Measurements from ENCODE around the gene CARD18.
"Not testable (repeated sequence)": the region's sequence is repeated elsewhere in the genome, so short reads cannot be mapped to it uniquely, and the experiment has no call there.

The CARD18 gene

DNA sequence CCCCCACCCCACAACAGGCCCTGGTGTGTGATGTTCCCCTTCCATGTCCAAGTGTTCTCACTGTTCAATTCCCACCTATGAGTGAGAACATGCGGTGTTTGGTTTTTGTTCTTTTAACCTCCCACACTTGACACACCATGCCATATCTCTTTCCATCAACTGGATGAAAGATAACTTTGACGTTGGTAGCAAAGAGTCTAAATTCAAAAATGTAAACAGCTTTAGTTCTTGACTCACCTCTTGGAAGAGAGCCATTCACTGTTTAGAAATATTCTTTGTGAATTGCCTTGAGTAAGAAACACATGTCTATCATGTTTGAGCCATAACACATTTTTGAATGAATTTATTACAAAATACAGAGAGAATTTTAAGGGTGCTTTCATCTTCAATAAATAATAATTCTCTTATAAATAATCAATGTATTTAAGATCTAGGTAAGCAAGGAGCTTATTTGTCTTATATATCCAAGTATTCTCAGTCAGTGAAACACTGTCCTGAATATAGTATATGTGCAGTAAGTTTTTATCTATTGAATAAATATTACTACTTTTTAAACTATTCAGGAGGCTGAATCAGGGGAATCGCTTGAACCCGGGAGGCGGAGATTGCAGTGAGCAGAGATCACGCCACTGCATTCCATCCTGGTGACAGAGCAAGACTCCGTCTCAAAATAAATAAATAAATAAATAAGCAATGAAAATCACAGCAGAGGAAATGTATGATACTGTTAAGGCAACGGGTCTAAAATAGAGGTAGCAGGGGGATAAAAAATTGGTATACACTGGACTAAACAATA lies 6.7 kb downstream of the CARD18 start:
- DNase-seq, result no peak

DNA sequence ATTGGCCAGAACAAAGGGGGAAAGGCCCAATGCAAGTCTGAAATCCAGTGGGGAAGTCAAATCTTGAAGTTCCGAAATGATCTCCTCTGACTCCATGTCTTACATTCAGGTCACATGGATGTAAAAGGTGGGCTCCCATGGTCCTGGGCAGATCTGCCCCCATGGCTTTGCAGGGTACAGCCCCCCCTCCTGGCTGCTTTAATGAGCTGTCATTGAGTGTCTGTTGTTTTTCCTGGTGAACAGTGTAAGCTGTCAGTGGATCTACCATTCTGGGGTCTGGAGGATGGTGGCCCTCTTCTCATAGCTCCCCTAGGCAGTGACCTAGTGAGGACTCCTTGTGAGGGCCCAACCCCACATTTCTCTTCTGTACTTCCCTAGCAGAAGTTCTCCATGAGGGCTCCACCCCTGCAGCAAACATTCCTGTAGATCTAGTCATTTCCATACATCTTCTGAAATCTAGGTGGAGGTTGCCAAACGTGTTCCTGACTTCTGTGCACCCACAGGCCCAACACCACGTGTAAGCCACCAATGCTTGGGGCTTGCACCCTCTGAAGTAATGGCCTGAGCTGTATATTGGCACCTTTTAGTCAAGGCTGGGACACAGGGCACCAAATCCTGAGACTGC lies 9.3 kb downstream of the CARD18 start:
- DNase-seq, result no peak

DNA sequence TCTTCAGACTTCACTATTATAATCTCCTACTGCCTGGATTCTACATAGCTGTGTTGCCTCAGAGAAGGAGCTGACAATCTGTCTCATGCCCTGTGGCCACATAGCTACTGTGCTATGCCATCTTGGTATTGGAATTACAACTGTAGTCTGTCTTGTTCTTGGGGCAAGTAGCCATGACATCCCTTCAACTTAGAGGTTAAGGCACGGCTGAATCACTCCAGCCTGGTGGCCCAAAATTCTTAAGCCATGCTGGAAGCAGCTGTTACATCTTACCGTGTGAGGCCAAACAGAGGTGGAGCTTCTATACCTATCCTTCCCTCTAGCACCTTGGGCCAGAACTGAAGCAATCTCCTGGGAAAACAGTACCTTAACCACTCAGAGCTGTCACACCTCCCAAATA lies 14.8 kb downstream of the CARD18 start:
- no peak for DNase-seq

DNA sequence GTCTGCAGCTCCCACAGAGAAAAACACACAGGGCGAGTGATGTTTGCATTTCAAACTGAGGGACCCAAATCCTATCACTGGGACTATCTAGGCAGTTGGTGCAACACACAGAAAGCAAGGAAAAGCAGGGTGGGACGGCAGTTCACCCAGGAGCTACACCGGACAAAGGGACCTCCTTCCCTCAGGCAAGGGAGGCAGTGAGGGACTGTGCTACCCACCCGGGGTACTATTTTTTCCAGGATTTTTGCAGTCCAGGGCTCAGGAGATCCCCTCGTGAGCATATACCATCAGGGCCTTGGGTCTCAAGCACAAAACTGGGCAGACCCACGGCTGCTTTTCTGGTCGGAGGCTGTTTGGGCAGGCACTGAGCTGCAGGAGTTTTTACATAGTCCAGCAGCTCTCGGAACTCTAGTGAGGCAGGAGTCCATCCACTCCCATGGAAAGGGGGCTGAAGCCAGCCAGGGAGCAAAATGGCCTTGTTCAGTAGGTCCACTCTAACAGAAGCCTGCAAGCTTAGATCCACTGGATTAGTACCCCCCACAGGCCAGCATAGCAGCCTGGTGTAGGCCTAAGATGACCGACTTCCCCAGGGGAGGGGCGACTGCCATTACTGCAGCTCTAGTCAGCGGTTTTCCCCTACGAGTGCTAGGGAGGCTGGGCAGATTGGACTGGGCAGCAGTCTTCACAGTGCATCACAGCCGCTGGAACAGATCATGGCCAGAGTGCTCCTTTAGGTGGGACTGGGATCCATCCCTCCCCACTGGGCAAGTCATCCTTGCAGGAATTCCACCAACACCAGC lies 28.2 kb downstream of the CARD18 start:
- DNase-seq, result no peak

DNA sequence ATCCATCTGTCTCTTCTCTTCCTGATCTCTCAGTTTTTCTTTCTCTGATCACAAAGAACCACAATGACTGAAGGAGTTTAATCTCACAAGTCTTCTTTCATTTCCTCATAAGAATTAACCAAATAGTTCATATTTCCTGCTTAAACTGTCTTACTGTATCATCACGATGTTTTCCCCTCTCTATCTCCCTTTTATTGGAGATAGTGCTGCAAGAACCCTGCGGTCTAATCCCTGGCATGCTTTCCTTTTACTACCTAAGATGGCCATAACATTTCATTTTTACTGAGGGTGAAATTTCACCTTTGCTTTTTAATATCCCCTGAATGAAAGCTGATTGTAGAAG lies 28.9 kb downstream of the CARD18 start:
- DNase-seq, result no peak

DNA sequence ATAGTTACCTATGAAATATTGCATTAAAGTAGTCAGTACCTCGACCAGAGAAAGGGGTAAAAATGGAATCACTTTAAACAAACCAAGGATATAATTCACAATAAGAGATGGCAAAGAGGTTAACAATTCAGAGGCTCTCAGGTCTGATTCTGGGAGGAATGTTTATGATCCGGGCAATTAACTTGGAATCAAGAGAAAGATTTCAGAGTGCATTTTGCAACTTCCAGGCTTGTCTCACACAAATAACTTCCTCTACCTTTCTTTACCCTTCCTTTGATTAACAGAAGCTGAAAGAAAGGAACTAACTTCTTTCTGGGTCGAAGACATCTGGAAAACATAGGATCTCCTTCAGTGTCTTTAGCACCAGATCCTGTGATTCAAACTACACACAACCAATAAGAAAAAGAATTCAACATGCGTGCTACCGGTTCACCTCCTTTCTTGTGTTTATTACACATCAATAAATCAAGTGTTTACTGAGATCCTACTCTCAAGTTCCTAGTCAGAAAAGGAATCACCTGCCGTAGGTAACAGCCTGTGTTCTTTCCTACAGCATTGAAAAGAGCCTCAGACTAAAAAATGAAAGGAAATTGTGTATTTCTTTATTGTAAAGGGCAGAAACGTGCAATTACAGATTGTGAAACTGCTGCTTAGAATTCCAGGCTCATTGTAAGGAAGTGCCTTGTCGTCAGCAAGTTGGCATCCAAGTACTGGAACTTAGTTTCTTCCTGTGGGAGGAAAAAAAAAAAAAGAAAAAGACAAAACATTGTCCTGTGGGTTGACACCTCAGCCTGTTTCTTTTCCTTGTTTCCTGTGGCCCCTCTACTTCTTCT lies 29.5 kb downstream of the CARD18 start:
- DNase-seq, result no peak

DNA sequence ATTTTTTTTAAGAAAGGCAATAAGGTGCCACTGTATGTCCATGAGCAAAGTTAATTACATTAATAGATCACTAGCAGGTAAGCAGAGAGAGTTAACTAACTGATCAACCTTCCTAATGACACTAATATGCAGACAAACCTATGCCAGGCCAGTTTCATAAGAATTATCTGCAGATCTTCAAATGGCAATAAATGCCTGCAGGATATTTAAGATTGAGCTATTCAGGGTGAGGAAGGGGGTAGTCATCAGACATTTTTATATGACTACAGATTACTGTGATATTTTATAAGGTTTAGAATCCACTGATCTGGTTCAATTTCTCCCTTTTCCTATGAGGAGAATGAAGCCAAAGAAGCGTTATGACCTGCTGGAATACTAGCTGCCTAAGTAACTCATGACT lies 30.2 kb downstream of the CARD18 start:
- DNase-seq, result no peak

DNA sequence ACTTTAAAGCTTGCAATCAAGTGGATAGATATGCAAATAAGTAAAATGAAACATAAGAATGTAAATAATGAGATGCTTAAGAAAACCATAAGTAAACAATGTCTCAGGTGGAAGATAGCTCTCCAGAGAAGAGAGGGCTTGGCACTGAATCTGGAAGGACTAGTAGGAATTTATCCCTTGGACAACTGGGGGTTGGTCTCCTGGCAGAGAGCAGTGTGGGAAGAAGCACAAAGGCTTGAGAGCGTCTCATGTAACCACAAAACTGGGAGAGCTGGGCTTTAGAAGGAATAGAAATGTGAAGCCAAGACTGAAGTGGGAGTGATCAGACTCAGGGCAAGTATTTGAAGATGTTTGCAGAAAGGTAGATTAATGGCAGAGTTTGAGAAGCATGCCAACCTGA lies 31.3 kb downstream of the CARD18 start:
- DNase-seq, result no peak

DNA sequence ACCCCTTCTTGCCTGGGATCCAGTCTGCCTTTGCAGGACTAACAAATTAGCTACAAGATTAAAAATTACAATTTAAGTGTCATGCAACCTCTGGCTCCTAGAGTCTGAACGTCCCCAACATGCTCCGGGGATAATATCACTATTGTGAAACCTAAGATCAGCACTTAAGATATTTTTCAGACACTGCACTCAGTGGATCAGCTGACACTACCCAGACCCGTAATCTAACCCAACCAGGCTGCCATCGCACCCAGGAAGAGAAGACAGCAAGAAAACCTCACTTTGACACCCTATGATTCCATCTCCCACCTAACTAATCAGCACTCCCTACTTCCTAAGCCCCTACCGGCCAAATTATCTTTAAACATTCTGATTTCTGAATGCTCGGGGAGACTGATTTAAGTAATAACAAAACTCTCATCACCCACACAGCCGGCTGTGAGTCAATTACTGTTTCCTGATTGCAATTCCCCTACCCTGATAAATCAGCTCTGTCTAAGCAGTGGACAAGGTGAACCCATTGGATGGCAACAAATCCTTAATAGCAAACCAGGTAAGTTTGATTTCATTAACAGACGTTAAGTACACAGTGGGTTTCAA lies 32.2 kb downstream of the CARD18 start:
- not testable (repeated sequence) for DNase-seq

DNA sequence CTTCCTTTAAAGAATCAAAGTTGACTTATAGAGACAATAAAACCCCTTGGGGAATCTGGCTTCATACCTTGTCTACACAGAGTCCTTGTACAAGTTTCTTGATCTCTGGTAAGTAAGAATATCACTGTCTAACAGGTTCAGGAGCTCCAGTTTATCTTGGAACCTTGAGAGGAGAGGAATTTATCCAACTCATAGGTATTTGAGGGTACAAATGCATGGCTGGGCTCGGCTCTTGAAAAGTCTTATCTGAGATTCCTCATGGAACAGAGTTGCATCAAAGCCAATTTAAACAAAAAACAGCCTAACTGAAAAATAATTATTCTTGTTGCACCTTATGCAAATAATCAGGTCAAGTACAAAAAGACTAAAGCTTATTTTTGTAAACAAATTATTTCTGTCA lies 33.4 kb downstream of the CARD18 start:
- DNase-seq, result no peak

DNA sequence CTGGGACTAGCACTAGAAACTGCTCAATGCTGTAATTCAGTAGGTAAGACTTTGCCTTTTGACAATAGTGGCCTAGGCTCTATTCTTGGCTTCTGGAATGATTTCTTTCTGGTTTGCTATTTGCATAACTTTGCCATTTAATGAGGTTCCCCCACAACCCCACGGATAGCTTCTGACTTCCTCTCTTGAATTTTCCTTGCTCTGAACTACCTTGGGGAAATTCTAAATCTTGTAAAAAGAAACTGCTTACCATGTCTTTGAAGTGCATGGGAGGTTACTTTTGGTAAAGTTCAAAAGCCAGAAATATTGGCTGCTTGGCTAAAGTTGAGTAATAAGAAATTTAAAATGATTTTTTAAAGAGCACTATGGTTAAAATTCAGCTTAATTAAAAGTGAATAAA lies 35.3 kb downstream of the CARD18 start:
- no peak for DNase-seq

DNA sequence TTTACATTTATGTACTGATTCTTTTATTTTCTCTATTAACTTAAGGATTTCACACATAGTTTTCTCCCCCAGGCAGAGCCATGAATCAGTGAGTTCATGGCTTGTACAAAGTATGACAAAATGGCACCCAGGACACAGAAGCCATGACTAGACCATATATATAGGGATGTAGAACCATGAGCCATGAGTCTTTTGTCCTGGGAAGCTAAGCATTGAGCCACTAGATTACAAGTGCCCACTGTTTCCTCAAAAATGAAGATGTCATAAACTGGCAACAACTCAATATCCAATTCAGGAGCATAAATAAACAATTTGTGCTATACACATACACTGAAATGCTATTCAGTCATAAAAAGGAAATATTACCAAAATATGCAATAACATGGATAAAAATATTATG lies 36.2 kb downstream of the CARD18 start:
- no peak for DNase-seq

DNA sequence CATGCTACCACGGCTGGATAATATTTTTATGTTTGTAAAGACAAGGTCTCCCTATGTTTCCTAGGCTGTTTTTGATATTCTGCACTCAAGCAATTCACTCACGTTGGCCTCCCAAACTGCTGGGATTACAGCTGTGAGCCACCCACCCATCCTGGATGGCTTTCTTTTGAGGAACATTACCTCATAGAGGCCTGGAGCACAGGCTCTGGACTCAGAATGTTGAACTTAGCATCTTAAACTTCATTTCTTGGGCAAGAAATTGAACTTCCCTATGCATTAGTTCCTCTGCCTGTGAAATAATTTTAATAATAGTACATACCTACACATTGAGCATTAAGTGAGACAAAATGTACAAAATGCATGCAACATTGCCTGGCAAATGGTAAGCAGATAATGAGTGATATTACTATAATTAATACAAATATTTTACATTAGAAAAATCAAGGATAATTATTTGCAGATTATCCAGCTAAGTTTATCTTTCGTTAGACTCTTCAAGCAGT lies 37.4 kb downstream of the CARD18 start:
- not testable (repeated sequence) for DNase-seq

DNA sequence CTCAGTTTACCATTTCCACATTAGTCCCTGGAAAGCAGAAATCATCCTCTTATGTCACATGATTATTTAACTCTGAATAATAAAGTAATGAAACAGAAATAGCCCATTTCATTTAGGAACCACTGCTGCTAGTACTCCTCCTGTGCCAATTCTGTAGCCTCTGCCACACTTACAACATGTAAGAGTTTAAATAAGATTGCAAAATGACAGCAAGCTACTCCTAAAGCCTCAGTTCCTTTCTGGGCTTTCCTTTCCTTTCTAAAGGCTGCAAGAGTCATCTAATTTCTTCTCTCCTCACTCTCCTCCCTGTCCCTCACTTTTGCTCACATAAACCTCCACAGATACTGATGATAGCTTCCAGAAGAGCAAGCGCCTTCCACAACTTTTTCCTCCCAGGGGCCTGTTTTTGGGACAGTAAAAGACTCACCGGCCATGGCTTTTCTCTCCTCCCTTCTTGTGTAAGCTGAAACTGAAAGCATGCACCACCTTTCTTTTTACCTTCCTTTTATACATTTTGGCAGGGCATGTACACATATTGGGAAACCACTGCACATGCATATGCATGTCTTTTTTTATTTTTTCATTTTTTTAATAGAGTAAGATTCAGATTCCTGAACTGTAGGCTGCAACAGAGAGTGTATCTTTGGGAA lies 38.5 kb downstream of the CARD18 start:
- no peak for DNase-seq

DNA sequence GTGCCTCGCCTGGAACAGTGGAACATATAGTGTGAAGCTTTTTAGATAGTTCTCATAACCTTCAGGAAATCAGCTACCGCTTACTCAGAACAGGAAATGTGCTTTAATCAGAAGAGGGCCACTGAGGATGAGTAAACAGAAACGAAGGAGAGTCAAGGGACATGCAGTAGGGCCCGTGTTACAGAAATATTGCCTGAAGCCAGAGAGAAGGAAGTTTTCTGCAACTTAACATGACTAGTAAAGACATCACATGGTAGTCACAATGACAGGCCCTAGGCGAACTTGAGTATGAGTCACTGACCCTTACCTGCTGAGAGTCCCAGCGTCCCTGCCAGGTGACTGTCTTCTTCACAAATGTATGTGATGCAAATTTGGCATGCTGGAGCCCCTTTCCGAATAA lies 39.4 kb downstream of the CARD18 start:
- no peak for DNase-seq

DNA sequence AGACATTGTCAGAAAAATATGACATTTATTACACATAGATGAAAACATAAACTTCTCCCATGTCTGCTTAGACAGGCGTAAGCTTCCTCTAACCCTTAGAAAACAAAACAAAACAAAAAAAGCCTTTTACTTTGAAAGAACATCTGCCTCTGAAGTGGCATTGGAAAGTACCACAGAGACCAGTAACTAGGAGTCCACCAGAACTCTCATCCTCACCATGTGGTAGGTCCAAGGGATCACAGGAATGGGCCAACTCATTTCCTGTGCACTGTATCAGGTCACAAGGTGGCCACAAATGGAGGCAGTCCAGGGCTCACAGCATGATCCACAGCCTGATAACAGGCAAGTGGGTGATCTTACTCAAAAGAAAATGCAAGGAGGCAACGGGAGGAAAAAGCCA lies 40.0 kb downstream of the CARD18 start:
- not testable (repeated sequence) for DNase-seq

DNA sequence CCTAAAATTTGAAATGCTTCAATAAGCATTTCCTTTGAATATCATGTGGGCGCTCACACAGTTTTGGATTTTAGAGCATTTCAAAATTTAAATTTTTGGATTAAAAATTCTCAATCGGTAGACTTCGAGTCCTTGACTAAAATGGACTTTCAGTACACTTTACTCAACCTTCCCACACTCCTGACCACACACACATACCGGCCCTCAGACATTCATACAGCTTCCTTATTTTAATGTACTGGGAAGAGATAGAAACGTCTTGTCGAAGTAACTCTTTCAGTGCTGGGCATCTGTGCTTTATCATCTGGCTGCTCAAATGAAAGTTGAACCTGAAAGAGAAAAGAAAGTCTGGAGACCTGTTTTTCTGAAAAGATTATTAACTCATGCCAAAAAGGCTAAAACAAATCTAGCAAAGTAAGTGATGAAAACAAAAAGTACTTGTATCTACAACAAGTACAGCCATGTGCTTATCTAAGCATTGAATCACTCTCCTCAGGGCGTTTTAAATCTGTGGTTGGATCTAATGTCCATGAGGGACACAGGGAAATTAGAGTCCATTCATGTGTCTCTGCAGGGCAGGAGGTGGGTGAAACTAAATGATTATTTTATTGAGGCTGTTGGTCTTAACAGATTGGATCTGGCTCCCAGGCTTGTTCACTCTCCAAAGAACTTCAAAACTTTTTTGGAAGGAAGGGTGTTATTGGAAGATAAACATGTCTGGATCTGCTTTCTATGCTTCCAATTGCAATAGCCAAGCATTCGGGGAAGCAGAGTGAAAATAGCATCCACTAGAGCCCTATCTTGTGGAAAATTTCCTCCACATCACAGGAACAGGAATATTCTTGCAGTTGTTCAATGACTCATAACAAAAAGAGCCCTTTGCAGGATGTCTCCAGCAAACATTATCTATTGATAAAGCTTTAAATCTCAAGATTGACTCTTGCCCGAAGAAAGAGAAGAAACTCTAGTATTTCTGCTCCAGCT lies 47.0 kb downstream of the CARD18 start:
- DNase-seq, result no peak
